Metanephros (tissue), 2 donors: ENCODE data around the gene CDC16. TPM values are rescaled to one million over a fixed set of nuclear protein-coding genes. Genes with fewer than 3 reads are reported as not detected.

Experiments used
- small RNA-seq: library from RNA; depleted of rRNA; stranded (forward); fragments of <200 nt; gene quantifications from one replicate; pipeline ENCODE3, GENCODE V24; 2014; ENCODE audit warnings: low replicate concordance
- total RNA-seq: library from RNA; depleted of rRNA; stranded (reverse); fragments of >200 nt; gene quantifications from one replicate; pipeline ENCODE4 v1.2.3, GENCODE V29; 2014

The CDC16 gene, protein sequence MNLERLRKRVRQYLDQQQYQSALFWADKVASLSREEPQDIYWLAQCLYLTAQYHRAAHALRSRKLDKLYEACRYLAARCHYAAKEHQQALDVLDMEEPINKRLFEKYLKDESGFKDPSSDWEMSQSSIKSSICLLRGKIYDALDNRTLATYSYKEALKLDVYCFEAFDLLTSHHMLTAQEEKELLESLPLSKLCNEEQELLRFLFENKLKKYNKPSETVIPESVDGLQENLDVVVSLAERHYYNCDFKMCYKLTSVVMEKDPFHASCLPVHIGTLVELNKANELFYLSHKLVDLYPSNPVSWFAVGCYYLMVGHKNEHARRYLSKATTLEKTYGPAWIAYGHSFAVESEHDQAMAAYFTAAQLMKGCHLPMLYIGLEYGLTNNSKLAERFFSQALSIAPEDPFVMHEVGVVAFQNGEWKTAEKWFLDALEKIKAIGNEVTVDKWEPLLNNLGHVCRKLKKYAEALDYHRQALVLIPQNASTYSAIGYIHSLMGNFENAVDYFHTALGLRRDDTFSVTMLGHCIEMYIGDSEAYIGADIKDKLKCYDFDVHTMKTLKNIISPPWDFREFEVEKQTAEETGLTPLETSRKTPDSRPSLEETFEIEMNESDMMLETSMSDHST
- 83.1 TPM for total RNA-seq

DNA sequence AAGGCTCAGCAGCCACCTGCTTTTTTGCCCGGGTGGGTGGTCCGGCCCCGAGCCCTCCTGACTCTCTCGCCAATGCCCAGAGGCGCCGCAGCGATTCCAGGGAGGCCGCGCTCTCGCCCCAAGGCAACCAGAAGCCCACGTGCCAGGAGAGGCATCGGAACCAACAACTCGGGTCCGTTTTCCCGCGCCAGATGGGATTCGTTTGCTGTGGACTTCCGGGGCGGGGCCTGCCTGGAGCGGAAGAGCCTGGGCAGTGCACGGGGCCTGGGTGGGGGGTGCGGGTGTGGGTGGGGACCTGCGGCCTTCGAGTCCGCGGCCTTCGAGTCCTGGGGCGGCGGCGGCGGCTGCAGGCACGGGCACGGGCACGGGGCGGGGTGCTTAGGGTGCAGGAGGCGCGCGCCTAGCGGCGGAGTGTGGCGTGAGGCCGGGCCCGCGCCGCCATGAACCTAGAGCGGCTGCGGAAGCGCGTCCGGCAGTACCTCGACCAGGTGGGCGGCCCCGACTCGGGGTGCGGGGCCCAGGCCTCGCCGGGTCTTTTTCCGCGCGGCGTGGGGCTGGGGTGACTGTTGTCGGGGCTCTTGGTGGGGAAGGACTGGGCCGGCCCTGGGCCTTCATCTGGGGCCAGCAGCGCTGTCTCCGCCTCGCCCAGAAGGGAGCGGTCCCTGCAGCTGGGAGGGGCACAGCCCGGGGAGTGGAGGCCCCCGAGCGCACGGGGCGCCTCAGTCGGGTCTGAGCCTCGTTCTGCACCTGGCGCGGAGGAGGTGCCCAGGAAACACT, at the start of gene CDC16:
Gene CDC16, plus strand, starts transcription at position 253 of the 777 bp plus-strand sequence. Its CDS starts 188 bp downstream, at position 441.

DNA sequence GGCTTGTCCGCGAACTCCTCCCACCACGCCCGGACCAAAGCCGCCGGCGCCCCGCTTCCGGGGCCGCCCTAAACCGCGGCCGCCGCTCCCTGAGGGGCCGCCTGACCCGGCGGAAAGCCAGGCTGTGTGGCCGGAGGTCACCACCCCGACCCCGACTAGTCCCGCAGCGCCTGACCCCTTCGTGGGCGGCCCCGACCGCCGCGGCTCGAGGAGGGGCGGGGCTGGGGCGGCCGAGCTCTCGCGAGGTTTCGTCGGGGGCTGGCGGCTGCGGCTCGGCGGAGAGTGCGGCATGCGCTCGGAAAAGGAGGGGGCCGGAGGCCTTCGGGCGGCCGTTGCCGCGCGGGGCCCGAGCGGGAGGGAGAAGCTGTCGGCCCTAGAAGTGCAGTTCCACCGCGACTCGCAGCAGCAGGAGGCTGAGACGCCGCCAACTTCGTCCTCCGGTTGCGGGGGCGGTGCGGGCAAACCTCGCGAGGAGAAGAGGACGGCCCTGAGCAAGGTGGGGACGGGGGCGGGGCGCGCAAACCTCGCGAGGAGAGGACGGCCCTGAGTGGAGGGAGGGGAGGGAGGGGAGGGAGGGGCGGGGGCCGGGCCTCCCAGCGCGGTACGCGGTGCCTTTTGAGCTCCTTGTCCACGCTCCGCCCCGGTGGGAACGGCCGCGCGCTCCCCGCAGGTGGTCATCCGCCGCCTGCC, 46.8 kb downstream of the CDC16 start, which contains the start of gene UPF3A:
Gene UPF3A, plus strand, starts transcription at position 251 of the 690 bp plus-strand sequence. Its CDS starts 39 bp downstream, at position 290.

DNA sequence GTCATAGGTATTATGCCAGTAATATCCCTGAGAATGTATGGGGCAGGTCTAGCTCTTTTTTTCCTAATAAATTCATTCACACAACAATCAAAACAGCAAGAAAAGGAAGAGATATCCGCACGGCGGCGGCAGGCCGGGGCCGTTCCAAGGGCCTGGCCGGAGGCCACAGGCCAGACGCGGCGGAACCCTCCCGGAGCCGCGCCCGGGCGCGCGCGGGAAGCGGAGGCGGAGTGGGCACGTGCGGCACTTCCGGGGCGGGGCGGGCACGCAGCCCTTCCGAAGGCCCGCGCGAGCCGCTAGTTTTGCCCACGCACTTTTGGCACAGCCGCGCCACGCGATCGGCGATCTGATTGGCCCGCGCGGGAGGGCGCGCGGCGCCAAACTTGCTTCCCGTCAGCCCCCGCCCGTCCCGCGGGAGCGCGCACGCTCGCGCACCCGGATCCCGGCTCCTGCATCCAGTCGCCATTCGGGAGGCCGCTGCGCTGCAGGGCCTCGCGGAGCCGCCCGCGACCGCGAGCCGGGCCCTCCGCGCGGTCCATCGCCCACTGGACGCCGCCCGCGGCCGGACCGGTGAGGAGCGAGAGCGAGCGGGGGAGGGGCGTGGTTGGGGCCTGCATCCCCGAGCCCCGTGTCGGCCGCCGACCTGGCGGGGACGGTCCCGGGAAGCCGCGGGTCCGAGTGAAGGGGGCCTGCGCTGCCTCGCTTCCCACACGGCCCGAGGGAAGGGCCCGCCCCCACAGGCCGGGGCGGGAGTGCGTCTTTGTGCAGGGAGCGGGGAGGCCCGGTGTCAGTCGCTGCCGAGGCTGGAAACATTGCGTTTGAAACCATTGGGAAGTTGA, 79.6 kb downstream of the CDC16 start, which contains the start of gene CHAMP1:
Gene CHAMP1, plus strand, starts transcription at position 430 of the 839 bp plus-strand sequence. CDS start 9,340 bp downstream, outside the sequence.

Small RNA genes within 50 kb of the gene (small RNA-seq; reads per million reads assigned to genes)
- gene MIR4502 (not detected), gene MIR548AR (not detected)

Other genes with a start within 250 kb of the CDC16 start
- 20.5 TPM for gene RASA3, start 102.3 kb upstream of the CDC16 start, total RNA-seq
- not detected for gene CFAP97D2, start 55.6 kb upstream of the CDC16 start, total RNA-seq
- 58.9 TPM for gene UPF3A, start 46.7 kb downstream of the CDC16 start, total RNA-seq
- gene CHAMP1, start 79.6 kb downstream of the CDC16 start, total RNA-seq, result 12.6 TPM